ENCODE data around the gene POLR1D.

POLR1D gene

GRCh38 chr13:27621366-27622101 lies at the start of gene POLR1D:
POLR1D (plus strand) TSS chr13:27621892; CDS start chr13:27621984, 92 bp downstream.
- peak; percentile 79 for DNase-seq

GRCh38 chr13:27572234-27572901 lies 49.3 kb upstream of the POLR1D start:
- no peak for DNase-seq

- DNase-seq, result no peak
Measured at GRCh38 chr13:27573265-27573664, 48.4 kb upstream of the POLR1D start.

DNA sequence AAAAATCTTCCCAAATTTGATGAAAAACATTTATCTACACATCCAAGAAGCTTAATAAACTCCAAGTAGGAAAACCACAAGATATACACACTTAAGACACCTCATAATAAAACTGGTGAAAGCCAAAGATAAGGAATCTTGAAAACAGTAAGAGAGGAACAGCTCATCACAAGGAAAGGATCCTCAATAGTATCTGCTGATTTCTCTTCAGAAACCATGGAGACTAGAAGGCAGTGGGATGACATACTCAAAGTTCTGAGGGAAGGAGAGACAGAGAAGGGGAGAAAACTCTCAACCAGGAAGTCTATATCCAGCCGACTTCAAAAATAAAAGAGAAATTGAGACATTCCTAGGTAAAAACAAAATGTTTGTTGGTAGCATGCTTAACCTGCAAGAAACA lies 47.0 kb upstream of the POLR1D start:
- no peak for DNase-seq

DNA sequence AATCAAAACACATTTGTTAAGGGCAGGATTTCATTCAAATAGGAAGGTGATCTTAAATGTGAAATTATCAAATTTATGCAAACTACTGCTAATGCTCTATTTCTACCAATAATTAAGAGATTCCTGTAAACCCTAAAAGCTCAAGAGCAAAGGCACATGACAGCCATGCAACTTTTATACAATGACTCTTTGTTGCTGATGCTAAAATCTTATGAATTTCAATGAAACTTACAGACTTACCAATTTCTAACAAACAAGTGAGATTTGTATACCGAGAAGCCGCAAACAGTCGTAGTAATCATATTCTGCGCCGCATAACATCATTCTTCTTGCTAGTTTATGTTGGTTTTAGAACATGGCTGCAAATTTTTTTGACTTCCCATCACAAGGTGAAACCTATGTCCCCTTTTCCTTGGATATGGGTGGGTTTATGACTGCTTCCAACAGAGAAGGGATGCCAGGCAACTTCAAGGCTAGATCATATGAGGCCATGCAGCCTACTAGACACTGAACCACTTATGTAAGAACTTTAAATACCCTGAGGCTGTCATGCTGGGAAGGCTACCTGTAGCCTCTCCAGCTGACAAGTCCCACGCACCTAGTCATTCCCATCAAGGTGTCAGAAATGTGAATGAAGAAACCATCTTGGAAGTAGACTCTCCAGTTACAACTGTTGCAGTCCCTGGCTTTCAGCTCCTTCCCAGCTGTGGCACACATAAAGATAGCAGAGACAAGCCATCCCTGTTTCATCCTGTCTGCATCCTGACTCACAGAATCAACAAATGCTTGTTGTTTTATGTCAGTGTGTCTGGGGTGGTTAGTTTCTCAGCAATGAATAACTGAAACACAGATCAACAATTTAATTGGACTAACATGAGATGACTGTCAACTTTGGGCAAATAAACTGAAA lies 43.3 kb upstream of the POLR1D start:
- no peak for DNase-seq

DNA sequence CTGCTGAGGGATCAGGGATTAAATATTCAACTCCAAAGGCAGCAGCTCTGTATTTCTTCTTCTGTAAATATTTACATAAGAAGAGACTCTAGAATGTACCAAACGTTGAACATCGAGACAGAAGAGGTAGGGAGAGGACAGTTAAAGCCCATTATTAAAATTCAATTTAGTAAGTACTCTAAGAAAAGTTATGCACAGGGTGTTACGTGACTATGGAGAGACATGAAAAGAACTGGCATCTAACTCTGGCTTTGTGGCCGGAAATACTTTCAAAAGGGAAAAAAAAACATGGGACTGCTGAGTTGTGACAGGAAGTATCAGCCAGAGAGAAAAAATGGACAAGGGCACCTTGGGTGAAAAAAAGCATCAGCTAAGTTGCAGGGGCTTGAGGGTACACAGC lies 38.0 kb upstream of the POLR1D start:
- DNase-seq, result no peak

DNA sequence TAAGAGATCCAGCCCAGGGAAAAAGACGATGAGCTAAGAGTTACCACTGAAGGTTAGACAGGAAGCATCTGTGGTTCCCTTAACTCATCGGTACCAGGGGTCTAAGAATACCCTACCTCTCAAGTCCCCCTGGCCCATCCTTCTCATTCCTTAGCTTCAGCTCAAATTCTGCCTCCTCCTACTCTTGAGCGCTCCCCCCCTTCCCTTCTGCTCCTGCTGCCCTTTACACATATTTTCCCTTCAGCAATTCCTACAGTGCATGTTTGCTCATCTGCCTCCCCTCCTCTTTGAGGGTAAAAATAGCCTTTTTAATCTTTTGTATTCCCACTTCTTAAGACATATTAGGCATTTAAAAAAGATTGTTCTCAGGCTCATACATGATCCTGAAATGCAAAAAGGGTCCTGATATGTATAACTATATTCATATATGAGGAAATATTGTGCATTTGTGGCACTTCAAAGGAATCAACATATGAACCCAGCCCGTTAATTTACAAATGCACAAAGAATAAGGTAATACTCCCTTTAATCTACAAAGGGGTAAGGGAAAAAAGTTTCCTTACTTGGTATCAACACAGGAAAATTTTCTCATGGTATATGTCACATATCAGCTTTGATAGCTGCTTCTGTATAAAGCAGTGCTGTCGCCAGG lies 34.5 kb upstream of the POLR1D start:
- no peak for DNase-seq

DNA sequence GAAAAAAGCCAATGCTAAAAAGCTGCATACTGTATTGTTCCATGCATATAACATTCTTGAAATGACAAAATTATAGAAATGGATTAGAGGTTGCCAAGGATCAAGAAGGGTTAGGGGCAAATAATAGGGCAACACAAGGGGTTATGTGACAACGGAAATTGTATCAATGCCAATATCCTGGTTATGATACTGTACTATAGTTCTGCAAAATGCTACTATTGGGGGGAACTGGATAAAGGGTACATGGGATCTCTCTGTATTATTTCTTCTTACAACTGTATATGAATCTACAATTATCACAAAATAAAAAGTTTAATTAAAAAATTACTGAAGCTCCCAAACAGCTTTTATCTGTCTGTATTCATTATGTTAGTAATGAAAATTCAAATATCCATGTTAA lies 33.3 kb upstream of the POLR1D start:
- DNase-seq, result no peak

DNA sequence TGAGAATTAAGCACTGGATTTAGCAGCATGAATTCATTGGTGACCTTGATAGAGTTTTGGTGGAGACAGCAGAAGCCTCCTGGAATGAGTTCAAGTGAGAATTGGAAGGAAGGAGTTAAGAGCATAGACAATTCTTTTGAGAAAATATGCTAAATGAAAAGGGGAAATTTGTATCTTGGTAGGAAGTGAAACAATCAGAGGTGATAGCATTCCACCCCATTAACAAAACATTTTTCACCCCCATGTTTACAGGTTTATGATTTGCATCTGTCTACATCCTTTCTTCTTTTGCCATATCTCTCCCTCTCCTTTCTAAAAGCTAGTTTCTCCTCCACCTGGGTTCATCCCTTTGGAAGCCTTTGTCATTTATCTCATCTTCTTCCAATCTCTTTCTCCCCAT lies 28.8 kb upstream of the POLR1D start:
- DNase-seq, result no peak

GRCh38 chr13:27593267-27593666 lies 28.4 kb upstream of the POLR1D start:
- no peak for DNase-seq

DNA sequence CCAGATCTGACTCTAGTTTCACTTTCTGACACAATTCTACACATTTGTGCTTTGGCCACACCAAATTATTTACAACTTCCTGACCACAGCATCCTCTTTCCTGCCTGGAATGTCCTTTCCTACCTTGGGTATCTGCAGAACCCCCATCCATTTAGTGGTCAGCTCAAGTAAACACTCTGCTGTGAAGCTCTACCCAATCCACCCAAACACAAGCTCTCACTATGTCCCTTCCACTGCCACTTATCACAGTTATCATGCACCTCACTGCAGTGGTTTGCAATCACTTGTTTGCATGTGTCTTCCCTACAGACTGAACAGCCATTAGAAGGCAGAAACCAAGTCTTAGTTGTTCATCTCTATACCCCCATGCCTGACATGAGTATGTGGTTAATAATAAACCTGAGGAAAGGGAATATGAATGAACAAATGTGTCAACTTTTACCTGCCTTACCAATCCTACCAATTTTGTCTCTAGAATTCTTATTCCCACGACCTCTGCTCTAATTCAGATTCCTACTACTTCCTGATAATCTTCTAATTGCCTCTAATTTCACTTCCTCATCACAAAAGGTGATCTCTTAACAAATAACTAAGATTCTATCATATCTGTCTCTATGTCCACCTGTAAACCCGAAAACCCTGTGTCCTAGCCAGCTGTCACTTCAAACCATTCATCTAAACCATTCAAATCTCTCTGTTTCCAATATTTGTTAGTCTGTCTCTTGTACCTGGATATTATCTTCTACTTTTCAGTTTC lies 26.5 kb upstream of the POLR1D start:
- no peak for DNase-seq

- DNase-seq, result no peak
Measured at GRCh38 chr13:27599096-27599495, 22.6 kb upstream of the POLR1D start.

DNA sequence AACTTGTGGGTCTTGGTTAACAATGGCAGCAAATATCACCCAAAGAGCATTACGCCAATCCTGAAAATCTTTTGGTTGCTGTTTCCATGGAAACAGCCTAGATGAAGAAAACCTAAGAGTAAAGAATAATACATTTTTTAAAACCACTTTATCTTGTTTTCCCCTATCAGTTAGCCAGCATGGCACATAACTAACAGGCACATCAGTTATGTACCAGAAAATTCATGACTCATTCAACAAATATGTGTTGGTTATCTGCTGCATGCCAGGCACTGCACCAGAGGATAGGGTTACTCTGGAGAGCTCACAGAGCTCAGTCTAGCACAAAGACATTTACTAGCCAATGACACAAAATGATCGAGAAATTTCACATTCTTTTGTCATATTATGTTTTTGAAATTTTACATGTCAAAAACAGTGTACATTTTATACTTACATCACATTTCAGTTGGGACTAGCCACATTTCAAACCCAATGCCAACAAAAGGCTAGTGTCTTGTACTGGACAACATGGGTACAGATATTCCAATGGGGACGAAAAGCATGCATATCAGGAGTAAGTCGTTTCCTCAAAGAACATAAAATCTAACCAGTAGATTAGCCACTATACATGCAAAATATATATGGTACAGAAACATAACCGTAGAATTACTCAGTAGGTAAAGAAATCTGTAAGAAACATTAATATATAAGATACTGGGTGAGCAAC lies 21.7 kb upstream of the POLR1D start:
- no peak for DNase-seq

DNA sequence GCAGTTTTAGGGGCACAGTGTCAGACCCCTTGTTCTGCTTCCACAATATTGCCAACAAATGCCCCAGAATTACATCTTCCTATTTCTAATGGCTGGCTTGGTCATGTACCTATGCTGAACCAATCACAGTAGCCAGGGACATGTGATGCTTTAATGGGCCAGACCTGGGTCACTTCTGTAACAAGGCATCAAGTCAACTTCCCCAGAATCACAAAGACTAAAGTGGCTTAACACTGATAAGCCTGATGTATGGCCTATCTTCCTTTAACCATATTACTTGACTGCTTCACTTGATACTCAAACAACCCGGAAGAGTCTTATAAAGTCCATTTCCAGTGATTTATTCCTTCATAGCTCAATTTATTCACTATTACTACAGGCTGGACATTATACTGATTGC lies 21.0 kb upstream of the POLR1D start:
- DNase-seq, result no peak

GRCh38 chr13:27601208-27601607 lies 20.5 kb upstream of the POLR1D start:
- DNase-seq, result no peak

- DNase-seq, result no peak
Measured at GRCh38 chr13:27601803-27602202, 19.9 kb upstream of the POLR1D start.

DNA sequence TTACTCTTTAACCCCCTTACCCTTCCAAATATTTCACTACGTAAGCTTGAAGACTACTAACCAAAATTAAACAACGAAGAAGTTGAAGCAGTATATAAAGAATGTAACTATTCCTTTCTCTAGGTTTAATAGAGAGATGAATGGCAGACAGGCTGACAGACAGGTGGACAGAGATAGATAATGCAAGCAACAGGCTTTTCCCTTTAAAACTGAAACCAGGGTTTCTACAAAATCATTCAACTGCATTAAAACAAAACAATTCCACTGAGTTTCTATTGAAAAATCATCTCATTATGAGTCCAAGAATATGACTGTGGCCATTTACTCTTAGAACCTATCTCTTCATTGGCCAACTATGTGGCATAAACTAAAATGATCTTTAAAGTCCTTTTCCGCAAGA lies 16.6 kb upstream of the POLR1D start:
- DNase-seq, result no peak

- no peak for DNase-seq
Measured at GRCh38 chr13:27605610-27606200, 16.0 kb upstream of the POLR1D start.

DNA sequence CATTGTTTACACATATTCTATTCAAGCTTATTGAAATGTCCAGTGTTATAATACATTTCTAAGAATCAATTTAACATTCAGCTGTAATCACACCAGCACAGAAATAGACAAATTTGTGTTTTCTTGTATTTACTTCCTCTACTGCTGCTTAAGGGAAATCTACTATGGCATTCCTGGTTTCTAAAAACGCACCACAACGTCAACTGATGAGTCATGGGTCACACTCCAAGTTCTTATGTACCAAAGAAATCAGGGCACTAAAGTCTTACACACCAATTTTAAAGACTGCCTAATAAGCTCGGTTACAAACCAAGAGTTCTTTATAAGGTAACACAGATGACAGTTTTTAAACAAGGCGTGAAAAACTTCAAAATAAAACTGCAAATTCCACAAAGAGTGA lies 14.6 kb upstream of the POLR1D start:
- no peak for DNase-seq

DNA sequence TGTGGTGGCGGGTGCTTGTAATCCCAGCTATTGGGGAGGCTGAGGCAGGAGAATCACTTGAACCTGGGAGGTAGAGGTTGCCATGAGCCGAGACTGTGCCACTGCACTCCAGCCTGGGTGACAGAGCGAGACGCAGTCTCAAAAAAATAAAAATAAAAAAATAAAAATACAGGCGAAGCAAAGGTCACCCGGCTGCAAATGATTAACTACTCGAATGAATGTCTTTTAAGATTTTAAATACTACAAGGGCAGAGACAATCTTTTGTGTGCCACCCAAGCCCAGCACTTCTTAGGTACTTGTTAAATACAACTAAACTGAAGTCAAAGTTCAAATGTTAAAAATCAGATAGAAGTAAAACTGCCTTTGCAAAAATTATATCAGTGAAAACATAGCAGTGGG lies 8.1 kb upstream of the POLR1D start:
- DNase-seq, result no peak

GRCh38 chr13:27617881-27618321 lies 3.8 kb upstream of the POLR1D start:
- no peak for DNase-seq
